ENCODE measurements around the gene PCNX1. TPM values are rescaled to one million over a fixed set of nuclear protein-coding genes. Genes with fewer than 3 reads are reported as not detected.
A peak's percentile ranks its signal among the peaks of the same experiment; 100 is the strongest.

The PCNX1 gene
- total RNA-seq, 1 experiment from 2014 or later: 48.0 TPM

GRCh38 chr14:71050227-71050823 lies 143.1 kb downstream of the PCNX1 start:
- TF ChIP-seq CTCF (conservative IDR thresholded peaks at IDR 0.05): peak; percentile 59
- H3K9me3 ChIP-seq (ENCODE audit: control insufficient read depth, low read depth, low read length): no peaks in the 10 kb centered on the region
- H2BK20ac ChIP-seq (ENCODE audit: low read depth, low read length, poor library complexity, severe bottlenecking): no peak overlapping the region
- H3K23me2 ChIP-seq (ENCODE audit: insufficient read length, low read depth, low read length, poor library complexity, severe bottlenecking): no peaks in the 10 kb centered on the region
- no peak overlapping the region for H3K27ac Mint-ChIP-seq
- H3K36me3 Mint-ChIP-seq (ENCODE audit: insufficient read depth in 1 of 3, low read depth in 3 of 3): peaks cover 8 to 38% (median 28%) of the 10 kb centered on the region in 3 experiments; a peak in 6 of 7 replicates
- H3K79me1 ChIP-seq (ENCODE audit: insufficient read depth, low read depth, low read length, poor library complexity, severe bottlenecking): no peaks in the 10 kb centered on the region
- no peak overlapping the region for H3K23ac ChIP-seq (ENCODE audit: insufficient read length, low read depth, low read length)
- H2AFZ ChIP-seq (ENCODE audit: low read length): no peak overlapping the region
- H3K56ac ChIP-seq (ENCODE audit: insufficient read length, low read depth, low read length): no peak overlapping the region
- no peak overlapping the region for H2BK120ac ChIP-seq (ENCODE audit: low read depth, low read length, poor library complexity, severe bottlenecking)
- H4K20me1 ChIP-seq (ENCODE audit: control insufficient read depth, insufficient read depth, insufficient read length): no peaks in the 10 kb centered on the region
- no peak overlapping the region for H3K4me3 Mint-ChIP-seq
- no peak for DNase-seq
- no peaks in the 10 kb centered on the region for H3K4me1 Mint-ChIP-seq
- no peak overlapping the region for H4K5ac ChIP-seq (ENCODE audit: insufficient read length, low read depth, low read length)
- no peaks in the 10 kb centered on the region for H3K9me3 Mint-ChIP-seq
- no peak overlapping the region for H3K4me2 ChIP-seq (ENCODE audit: insufficient read depth, insufficient read length, low read length)
- H3K79me2 ChIP-seq (ENCODE audit: insufficient read depth, low read length): no peaks in the 10 kb centered on the region
- no peak overlapping the region for H3K9ac ChIP-seq (ENCODE audit: extremely low read depth, insufficient read length, low read length)
- H3T11ph ChIP-seq (ENCODE audit: low read length): no peak overlapping the region
- H3K4me1 ChIP-seq (ENCODE audit: insufficient read depth, low read length): no peaks in the 10 kb centered on the region
- H3K27me3 ChIP-seq (ENCODE audit: insufficient read depth, low read length): no peaks in the 10 kb centered on the region
- no peak overlapping the region for H4K91ac ChIP-seq (ENCODE audit: insufficient read length, low read depth, low read length)
- H2AK5ac ChIP-seq (ENCODE audit: insufficient read length, low read length): no peak overlapping the region
- H3K14ac ChIP-seq (ENCODE audit: insufficient read depth, low read length): no peak overlapping the region
- WGBS (ENCODE audit: extremely low coverage, insufficient read length, low lambda C conversion rate): no CpG with 5 or more reads among the region's 2 CpGs
- no peak overlapping the region for H4K8ac ChIP-seq (replicated peaks; ENCODE audit: insufficient read length, low read depth, low read length)
- no peak overlapping the region for H2BK12ac ChIP-seq (ENCODE audit: insufficient read length, low read depth, low read length)
- no peak overlapping the region for H2BK5ac ChIP-seq (ENCODE audit: insufficient read length, low read length)
- no peak overlapping the region for H3K4ac ChIP-seq (ENCODE audit: low read depth, low read length)
- H3K27me3 Mint-ChIP-seq (ENCODE audit: low read depth): no peaks in the 10 kb centered on the region
- no peak overlapping the region for H3K18ac ChIP-seq (ENCODE audit: insufficient read length, low read depth, low read length)
- H2BK15ac ChIP-seq (ENCODE audit: low read depth, low read length): no peak overlapping the region
- no peak overlapping the region for H3K27ac ChIP-seq (ENCODE audit: insufficient read length, low read depth, low read length)

Measured in H9 (cell line).